CD4-positive, alpha-beta memory T cell (primary cell): Measurements from ENCODE around the gene FHAD1. TPM values are rescaled to one million over a fixed set of nuclear protein-coding genes. Genes with fewer than 3 reads are reported as not detected.
"Not testable (repeated sequence)": the region's sequence is repeated elsewhere in the genome, so short reads cannot be mapped to it uniquely, and the experiment has no call there.

ENCODE experiments used
- CTCF ChIA-PET: fragments of 350-600 bp; sonication (Branson Sonifier 250); formaldehyde crosslinking; loops from one replicate; lab custom pipeline; 2021; ENCODE audit warnings: inconsistent platforms; ENCODE audit not compliant: partially characterized antibody; lab: Charles Lee
- POLR2A ChIA-PET: fragments of 350-600 bp; sonication (Branson Sonifier 250); formaldehyde crosslinking; loops from one replicate; lab custom pipeline; 2021; ENCODE audit not compliant: partially characterized antibody; lab: Charles Lee
- DNase-seq, 5 donors: peaks; one replicate each; pipeline versions ENCODE4 v3.0.0 to v3.0.0-alpha.2; 2020 to 2022; ENCODE audit warnings: mixed read lengths in 1 of 5
- H3K27ac ChIP-seq: one replicate; pipeline ENCODE4 v1.7.0; 2013; ENCODE audit warnings: low read depth, low read length
- H3K27me3 ChIP-seq: 2 replicates; pipeline ENCODE4 v1.7.0; 2013; ENCODE audit warnings: mild to moderate bottlenecking, low read length, moderate library complexity; ENCODE audit not compliant: insufficient read depth
- H3K36me3 ChIP-seq: 2 replicates; pipeline ENCODE4 v1.7.0; 2013; ENCODE audit warnings: mild to moderate bottlenecking, low read length, moderate library complexity; ENCODE audit not compliant: insufficient read depth
- H3K4me1 ChIP-seq: 2 replicates; pipeline ENCODE4 v1.7.0; 2013; ENCODE audit warnings: mild to moderate bottlenecking, low read length, moderate library complexity; ENCODE audit not compliant: insufficient read depth
- H3K4me3 ChIP-seq, 2 donors: one replicate each; pipeline ENCODE4 v1.7.0; 2013; ENCODE audit warnings: low read length in 2 of 2, mild to moderate bottlenecking in 1 of 2
- H3K9me3 ChIP-seq, 2 donors: one replicate each; pipeline ENCODE4 v1.7.0; 2013; ENCODE audit warnings: low read length in 2 of 2, control low read depth in 1 of 2; ENCODE audit not compliant: control insufficient read depth in 1 of 2
- H3K27ac Mint-ChIP-seq, 7 donors: one replicate each; pipeline ENCODE4 v1.8.0; 2020 to 2021; ENCODE audit warnings: mixed read lengths in 7 of 7, mild to moderate bottlenecking in 6 of 7, inconsistent platforms in 3 of 7, moderate library complexity in 3 of 7
- H3K27me3 Mint-ChIP-seq, 2 donors: one replicate each; pipeline ENCODE4 v1.8.0; 2020 to 2021; ENCODE audit warnings: mixed read lengths in 2 of 2
- H3K36me3 Mint-ChIP-seq, 2 donors: one replicate each; pipeline ENCODE4 v1.8.0; 2020 to 2021; ENCODE audit warnings: mixed read lengths in 2 of 2, inconsistent platforms in 1 of 2, mild to moderate bottlenecking in 1 of 2
- H3K4me1 Mint-ChIP-seq, 4 donors: one replicate each; pipeline ENCODE4 v1.8.0; 2020 to 2021; ENCODE audit warnings: mixed read lengths in 4 of 4, mild to moderate bottlenecking in 1 of 4
- H3K4me3 Mint-ChIP-seq, 8 donors: one replicate each; pipeline ENCODE4 v1.8.0; 2020 to 2021; ENCODE audit warnings: mixed read lengths in 8 of 8, mild to moderate bottlenecking in 7 of 8, moderate library complexity in 6 of 8, inconsistent platforms in 3 of 8
- H3K9me3 Mint-ChIP-seq, 8 donors: one replicate each; pipeline ENCODE4 v1.8.0; 2020 to 2021; ENCODE audit warnings: mixed read lengths in 8 of 8, mild to moderate bottlenecking in 5 of 8, inconsistent platforms in 3 of 8, moderate library complexity in 1 of 8
- intact Hi-C: fragments of 100-400 bp; cut with micrococcal nuclease; formaldehyde crosslinking; loops from one replicate; pipeline ENCODE4 v1.15.1; 2023
- polyA plus RNA-seq, 2 donors: library from polyadenylated mRNA; unstranded; fragments of 300-500 nt; fragmentation: Illumina TruSeq; gene quantifications; one replicate each; pipeline ENCODE4 v1.2.3, GENCODE V29; 2021
- total RNA-seq, 2 experiments: library from RNA; stranded (reverse); gene quantifications; one replicate each; pipeline ENCODE4 v1.2.3, GENCODE V29; 2021

FHAD1 gene
- total and polyA plus RNA-seq, 4 experiments from 2014 or later, result 0.03 TPM; not detected in 3

DNA sequence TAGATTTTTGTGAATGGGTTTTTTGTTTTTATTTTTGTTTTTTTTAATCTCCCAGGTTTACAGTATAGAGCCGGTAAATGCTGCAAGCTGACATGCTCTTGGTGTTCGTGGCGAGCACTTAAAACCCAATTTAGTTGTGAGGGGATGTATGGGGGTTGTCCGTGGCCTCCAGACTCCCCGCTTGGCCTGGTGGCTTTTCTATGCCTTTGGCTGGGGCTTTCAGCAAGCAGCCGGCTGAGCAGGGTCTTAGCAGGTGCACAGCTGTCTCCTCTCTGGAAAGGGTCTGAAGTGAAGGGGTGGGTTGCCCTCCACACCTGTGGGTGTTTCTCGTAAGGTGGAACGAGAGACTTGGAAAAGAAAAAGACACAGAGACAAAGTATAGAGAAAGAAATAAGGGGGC is 131.7 kb downstream of the FHAD1 start:
- ChIA-PET CTCF (no interaction called here), POLR2A (no interaction called here)
- peak overlapping the region in 1 of 7 donors; percentile 6 for H3K27ac Mint-ChIP-seq
- Histone ChIP-seq H3K4me1 (no peaks in the 10 kb centered on the region), H3K36me3 (no peaks in the 10 kb centered on the region), H3K9me3 (no peaks in the 10 kb centered on the region), H3K4me3 (no peak overlapping the region), H3K27ac (no peak overlapping the region), H3K27me3 (no peaks in the 10 kb centered on the region)
- no peak for DNase-seq
- no peak overlapping the region for H3K4me3 Mint-ChIP-seq
- no peaks in the 10 kb centered on the region for H3K36me3 Mint-ChIP-seq
- no peaks in the 10 kb centered on the region for H3K9me3 Mint-ChIP-seq
- intact Hi-C loops, result no loop called here
- peaks cover 0 to 5% of the 10 kb centered on the region in 2 donors for H3K27me3 Mint-ChIP-seq
- no peaks in the 10 kb centered on the region for H3K4me1 Mint-ChIP-seq

DNA sequence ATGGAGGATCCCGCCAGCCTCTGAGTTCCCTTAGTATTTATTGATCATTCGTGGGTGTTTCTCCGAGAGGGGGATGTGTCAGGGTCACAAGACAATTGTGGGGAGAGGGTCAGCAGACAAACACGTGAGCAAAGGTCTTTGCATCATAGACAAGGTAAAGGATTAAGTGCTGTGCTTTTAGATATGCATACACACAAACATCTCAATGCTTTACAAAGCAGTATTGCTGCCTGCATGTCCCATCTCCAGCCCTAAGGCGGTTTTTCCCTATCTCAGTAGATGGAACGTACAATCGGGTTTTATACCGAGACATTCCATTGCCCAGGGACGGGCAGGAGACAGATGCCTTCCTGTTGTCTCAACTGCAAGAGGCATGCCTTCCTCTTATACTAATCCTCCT is 132.1 kb downstream of the FHAD1 start:
- H3K9me3 ChIP-seq, H3K27ac ChIP-seq, DNase-seq, POLR2A ChIA-PET, CTCF ChIA-PET, H3K36me3 ChIP-seq, H3K9me3 Mint-ChIP-seq, H3K4me3 Mint-ChIP-seq, H3K27me3 Mint-ChIP-seq, intact Hi-C loops, H3K27me3 ChIP-seq, H3K4me1 ChIP-seq, H3K4me1 Mint-ChIP-seq, H3K27ac Mint-ChIP-seq, H3K4me3 ChIP-seq, H3K36me3 Mint-ChIP-seq: not testable (repeated sequence)

DNA sequence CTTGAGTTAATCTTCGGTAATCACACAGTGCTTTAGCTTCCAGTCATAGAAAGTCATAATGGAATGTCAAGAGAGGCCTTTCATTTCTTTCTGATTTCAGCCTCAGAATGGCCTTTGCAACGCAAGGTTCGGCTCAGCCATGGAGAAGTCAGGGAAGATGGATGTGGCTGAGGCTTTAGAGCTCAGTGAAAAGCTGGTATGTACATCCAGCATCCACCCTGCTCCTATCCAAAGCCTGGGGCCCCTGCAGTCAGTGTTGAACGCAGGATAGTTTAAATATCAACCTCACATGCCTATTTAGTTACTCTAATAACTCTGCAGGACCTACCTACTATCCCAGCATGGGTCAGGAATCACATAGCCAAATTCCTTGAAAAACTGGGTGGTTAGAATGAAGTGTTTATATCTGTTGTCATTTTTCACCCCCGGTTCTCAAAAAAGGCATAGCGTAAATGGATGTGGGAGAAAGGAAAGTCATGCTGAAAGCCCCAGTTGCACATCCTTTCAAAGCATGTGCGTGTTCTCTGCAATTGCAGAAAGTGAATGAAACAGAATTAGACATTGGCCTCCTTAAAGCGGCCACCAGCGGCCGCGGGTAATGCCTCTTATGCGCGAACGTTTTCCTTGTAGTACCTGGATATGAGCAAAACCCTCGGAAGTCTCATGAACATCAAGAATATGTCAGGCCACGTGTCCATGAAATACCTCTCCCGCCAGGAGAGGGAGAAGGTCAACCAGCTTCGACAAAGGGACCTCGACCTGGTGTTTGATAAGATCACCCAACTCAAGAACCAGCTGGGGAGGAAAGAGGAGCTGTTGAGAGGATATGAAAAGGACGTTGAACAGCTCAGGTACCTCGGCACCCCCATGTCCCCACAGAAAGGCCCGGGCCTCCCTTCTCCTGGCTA is 133.8 kb downstream of the FHAD1 start:
- no peaks in the 10 kb centered on the region for H3K36me3 Mint-ChIP-seq
- no peak for DNase-seq
- ChIA-PET POLR2A (no interaction called here), CTCF (no interaction called here)
- Histone ChIP-seq H3K4me3 (no peak overlapping the region), H3K4me1 (no peaks in the 10 kb centered on the region), H3K27ac (no peak overlapping the region), H3K27me3 (no peaks in the 10 kb centered on the region), H3K36me3 (no peaks in the 10 kb centered on the region), H3K9me3 (no peaks in the 10 kb centered on the region)
- no peak overlapping the region for H3K27ac Mint-ChIP-seq
- peaks cover 5 to 11% of the 10 kb centered on the region in 2 donors for H3K27me3 Mint-ChIP-seq
- H3K4me1 Mint-ChIP-seq, result peaks cover 0 to 4% (median under 1%) of the 10 kb centered on the region in 4 donors
- no peak overlapping the region for H3K4me3 Mint-ChIP-seq
- H3K9me3 Mint-ChIP-seq, result no peaks in the 10 kb centered on the region
- intact Hi-C loops, result no loop called here

DNA sequence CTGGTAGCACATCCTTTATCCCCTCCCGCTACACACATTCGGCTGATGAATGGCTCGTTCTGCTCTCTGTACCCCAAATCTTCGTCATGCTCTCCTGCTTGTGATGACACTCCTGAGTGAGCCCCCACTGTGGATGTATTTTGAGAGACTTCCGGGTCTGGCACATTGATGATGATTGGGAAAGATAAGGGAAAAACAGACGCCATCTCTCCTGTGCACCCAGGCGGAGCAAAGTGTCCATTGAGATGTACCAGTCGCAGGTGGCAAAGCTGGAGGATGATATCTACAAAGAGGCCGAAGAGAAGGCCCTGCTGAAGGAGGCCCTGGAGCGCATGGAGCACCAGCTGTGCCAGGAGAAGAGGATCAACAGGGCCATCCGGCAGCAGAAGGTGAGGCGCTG is 134.8 kb downstream of the FHAD1 start:
- ChIA-PET CTCF (no interaction called here), POLR2A (no interaction called here)
- Mint-ChIP-seq H3K27me3 (peaks cover 5 to 14% of the 10 kb centered on the region in 2 donors), H3K4me3 (no peak overlapping the region), H3K36me3 (no peaks in the 10 kb centered on the region), H3K4me1 (peaks cover 0 to 4% (median 2%) of the 10 kb centered on the region in 4 donors), H3K27ac (no peak overlapping the region), H3K9me3 (no peaks in the 10 kb centered on the region)
- DNase-seq, result no peak
- peaks cover 4% of the 10 kb centered on the region for H3K27me3 ChIP-seq
- H3K36me3 ChIP-seq, result no peaks in the 10 kb centered on the region
- no peak overlapping the region for H3K4me3 ChIP-seq
- H3K9me3 ChIP-seq, result no peaks in the 10 kb centered on the region
- intact Hi-C loops, result no loop called here
- no peak overlapping the region for H3K27ac ChIP-seq
- no peaks in the 10 kb centered on the region for H3K4me1 ChIP-seq

DNA sequence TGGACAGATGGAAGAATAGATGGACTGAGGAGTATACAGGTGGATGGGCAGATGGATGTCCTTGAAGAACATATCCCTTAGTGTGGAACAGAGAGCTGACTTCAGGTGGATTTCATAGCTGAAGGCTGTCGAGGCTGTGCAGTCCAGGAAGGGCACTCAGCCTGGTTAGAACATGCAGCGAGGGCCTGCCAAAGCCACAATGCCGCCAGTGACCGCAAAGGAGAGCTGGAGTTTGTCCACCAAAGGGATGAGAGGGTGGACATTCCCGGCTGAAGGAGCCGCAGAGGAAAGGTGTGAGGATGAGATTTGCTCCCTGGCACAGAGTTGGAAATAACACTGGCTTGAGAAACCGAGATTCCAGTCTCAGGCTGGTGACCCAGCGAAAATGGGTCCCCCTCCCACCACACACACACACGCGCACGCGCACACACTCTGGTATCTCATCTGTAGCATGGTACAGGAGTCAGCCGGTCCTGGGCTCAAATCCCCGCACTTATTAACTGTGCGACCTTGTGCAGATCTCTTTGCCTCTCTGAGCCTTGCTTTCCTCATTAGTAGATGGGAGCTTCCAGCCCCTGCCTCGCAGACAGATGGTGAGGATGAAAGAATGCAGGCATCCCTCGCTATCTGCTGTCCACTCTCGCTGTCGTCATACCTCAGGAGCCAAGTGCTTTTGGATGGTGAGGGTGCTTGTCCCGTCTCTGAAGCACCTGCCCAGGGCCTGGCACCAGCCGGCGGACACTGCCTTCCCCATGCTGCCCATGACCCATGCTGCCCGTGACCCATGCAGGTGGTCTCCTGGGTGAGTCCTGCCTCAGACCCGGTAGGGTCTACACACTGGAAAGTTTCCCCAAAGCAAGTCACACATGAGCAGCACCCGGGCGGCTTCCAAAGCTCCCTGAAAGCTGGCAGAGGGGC is 135.8 kb downstream of the FHAD1 start:
- peaks cover 7 to 17% of the 10 kb centered on the region in 2 donors for H3K27me3 Mint-ChIP-seq
- no peak overlapping the region for H3K27ac Mint-ChIP-seq
- H3K4me3 Mint-ChIP-seq, result no peak overlapping the region
- no peaks in the 10 kb centered on the region for H3K9me3 ChIP-seq
- H3K27me3 ChIP-seq, result peaks cover 4% of the 10 kb centered on the region
- DNase-seq, result no peak
- H3K36me3 Mint-ChIP-seq, result no peaks in the 10 kb centered on the region
- H3K4me1 ChIP-seq, result no peaks in the 10 kb centered on the region
- peaks cover 0 to 4% (median 2%) of the 10 kb centered on the region in 4 donors for H3K4me1 Mint-ChIP-seq
- H3K27ac ChIP-seq, result no peak overlapping the region
- H3K4me3 ChIP-seq, result no peak overlapping the region
- H3K36me3 ChIP-seq, result no peaks in the 10 kb centered on the region
- intact Hi-C loops, result no loop called here
- H3K9me3 Mint-ChIP-seq, result peaks cover 0 to 1% (median 0%) of the 10 kb centered on the region in 8 donors
- POLR2A ChIA-PET, result no interaction called here
- CTCF ChIA-PET, result interaction anchor here (0.7 kb wide), 1 partner anchor 12 kb away, joined by 3 read pairs; no protein-coding TSS in a partner anchor

DNA sequence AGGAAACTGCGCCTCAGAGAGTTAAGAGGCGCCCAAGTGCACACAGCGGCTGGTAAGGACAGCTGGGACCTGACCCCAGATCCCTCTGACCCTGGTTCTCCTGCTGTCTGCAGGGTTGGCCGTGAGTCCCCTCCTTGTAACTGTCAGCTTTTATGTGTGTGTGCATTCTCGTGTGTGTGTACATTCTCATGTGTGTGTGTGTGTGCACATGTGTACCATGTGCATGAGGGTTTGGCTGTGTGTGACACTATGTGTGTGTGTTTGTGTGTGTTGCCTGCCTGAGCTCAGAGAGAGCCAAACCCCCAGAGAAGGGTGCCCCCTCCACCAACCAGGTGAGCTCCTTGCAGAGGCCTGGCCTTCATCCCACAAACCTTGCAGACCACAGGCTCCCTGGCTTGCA is 136.8 kb downstream of the FHAD1 start:
- Histone ChIP-seq H3K4me3 (no peak overlapping the region), H3K9me3 (no peaks in the 10 kb centered on the region), H3K27ac (no peak overlapping the region), H3K36me3 (no peaks in the 10 kb centered on the region), H3K27me3 (peaks cover 4% of the 10 kb centered on the region), H3K4me1 (no peaks in the 10 kb centered on the region)
- no peak for DNase-seq
- H3K9me3 Mint-ChIP-seq, result peaks cover 0 to 1% (median 0%) of the 10 kb centered on the region in 8 donors
- no peaks in the 10 kb centered on the region for H3K36me3 Mint-ChIP-seq
- H3K27me3 Mint-ChIP-seq, result peaks cover 7 to 17% of the 10 kb centered on the region in 2 donors
- intact Hi-C loops, result no loop called here
- ChIA-PET POLR2A (no interaction called here), CTCF (no interaction called here)
- peaks cover 0 to 4% (median 2%) of the 10 kb centered on the region in 4 donors for H3K4me1 Mint-ChIP-seq
- no peak overlapping the region for H3K4me3 Mint-ChIP-seq
- no peak overlapping the region for H3K27ac Mint-ChIP-seq

DNA sequence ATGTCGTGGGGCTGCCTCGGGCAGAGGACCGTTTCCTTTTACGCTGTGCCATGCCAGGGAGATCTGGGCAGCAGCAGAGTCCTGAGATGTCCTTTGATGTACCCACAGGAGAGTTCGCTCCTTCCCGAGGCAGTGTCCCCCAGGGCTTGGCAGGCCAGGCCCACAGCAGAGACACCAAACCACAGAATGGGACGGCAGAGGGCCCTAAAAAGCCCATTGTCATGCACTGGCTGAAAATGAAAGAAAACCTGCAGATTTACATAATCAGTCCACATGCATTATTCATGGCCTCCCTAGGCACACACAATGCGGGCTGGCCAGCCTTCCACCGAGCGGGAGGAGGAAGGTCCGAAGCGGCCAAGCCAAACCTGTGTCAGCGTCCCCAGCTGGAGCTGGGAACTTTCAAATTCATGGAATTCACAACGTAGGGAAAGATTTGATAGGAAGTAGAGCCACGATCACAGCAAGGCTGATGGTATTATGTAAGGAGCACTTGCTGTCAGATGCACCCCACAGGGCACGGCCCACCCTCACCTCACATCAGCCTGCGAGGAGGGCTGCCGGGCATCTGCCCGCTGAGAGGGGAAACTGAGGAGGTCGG is 137.4 kb downstream of the FHAD1 start:
- no peak overlapping the region for H3K4me3 ChIP-seq
- no peaks in the 10 kb centered on the region for H3K36me3 ChIP-seq
- H3K4me1 ChIP-seq, result no peaks in the 10 kb centered on the region
- peak overlapping the region in 3 of 8 donors; percentile 22 to 73 (median 39) for H3K4me3 Mint-ChIP-seq
- H3K9me3 Mint-ChIP-seq, result peaks cover 0 to 1% (median 0%) of the 10 kb centered on the region in 8 donors
- no peak overlapping the region for H3K27ac ChIP-seq
- ChIA-PET POLR2A (no interaction called here), CTCF (no interaction called here)
- peaks cover 7 to 16% of the 10 kb centered on the region in 2 donors for H3K27me3 Mint-ChIP-seq
- intact Hi-C loops, result no loop called here
- H3K4me1 Mint-ChIP-seq, result peaks cover 0 to 4% (median 2%) of the 10 kb centered on the region in 4 donors
- DNase-seq, result no peak
- H3K9me3 ChIP-seq, result no peaks in the 10 kb centered on the region
- H3K36me3 Mint-ChIP-seq, result no peaks in the 10 kb centered on the region
- peaks cover 4% of the 10 kb centered on the region for H3K27me3 ChIP-seq
- no peak overlapping the region for H3K27ac Mint-ChIP-seq
